Erythroblast (primary cell): Measurements from ENCODE around the gene CASZ1.

Experiments
- GATA1 ChIP-seq: IDR thresholded peaks from 2 replicates; pipeline ENCODE4 v1.6.1; 2011; ENCODE audit warnings: low read depth, mild to moderate bottlenecking, control low read depth, low read length, moderate library complexity
- POLR2A ChIP-seq: IDR thresholded peaks from 2 replicates; pipeline ENCODE4 v1.6.1; 2011; ENCODE audit warnings: mild to moderate bottlenecking, low read length

GRCh38 chr1:10705953-10706352 is 90.5 kb downstream of the CASZ1 start:
- TF ChIP-seq POLR2A (no peak), GATA1 (no peak)
